H4 (cell line): Measurements from ENCODE around the gene PARD6B. TPM values are rescaled to one million over a fixed set of nuclear protein-coding genes. Genes with fewer than 3 reads are reported as not detected.
"Not testable (repeated sequence)": the region's sequence is repeated elsewhere in the genome, so short reads cannot be mapped to it uniquely, and the experiment has no call there.

ENCODE experiments used
- DNase-seq: peaks from one replicate; pipeline ENCODE4 v3.0.0-alpha.2; 2015; ENCODE audit warnings: low spot score
- total RNA-seq: library from RNA; depleted of rRNA; stranded (reverse); fragments of >200 nt; shearing (Covaris generic); gene quantifications from 2 replicates; pipeline ENCODE4 v1.2.3, GENCODE V29; 2014

Gene PARD6B
- total RNA-seq, 1 experiment from 2014 or later = 3.3 TPM

GRCh38 chr20:50746138-50746940, 15.0 kb downstream of the PARD6B start:
- DNase-seq = no peak

- DNase-seq = no peak
These were observed 15.9 kb downstream of the PARD6B start for GRCh38 chr20:50747275-50747674.

DNA sequence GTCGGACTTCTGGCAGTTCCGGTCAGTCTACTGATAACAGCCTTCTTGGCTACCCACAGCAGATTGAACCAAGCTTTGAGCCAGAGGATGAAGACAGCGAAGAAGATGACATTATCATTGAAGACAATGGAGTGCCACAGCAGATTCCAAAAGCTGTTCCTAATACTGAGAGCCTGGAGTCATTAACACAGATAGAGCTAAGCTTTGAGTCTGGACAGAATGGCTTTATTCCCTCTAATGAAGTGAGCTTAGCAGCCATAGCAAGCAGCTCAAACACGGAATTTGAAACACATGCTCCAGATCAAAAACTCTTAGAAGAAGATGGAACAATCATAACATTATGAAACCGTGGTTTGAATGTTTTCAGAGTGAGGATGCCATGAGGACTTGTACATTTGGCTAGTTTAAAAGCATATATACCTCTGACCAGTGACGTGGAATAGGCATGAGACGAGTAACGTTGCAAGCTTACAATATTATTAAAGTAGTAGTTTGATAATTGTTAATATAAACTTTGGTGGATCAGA, 18.8 kb downstream of the PARD6B start:
- no peak for DNase-seq

GRCh38 chr20:50753152-50753551, 21.8 kb downstream of the PARD6B start:
- no peak for DNase-seq

DNA sequence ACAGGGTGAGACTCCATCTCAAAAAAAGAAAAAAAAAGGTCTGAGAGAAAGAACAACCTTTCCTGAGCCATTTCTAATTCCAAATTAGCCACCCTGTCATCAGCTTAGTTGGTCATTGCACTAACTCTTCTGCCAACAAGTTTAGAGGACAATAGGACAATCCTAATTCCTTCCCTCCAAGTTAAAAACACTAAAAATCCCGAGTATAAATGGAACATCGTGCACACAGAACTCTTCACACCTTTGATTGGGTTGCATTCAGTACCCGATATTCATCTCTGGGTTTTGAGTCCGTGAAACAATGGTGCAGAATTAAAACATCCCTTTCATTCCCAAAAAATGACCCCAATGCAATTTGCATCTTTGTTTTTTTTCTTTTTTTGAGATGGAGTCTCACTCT, 23.0 kb downstream of the PARD6B start:
- DNase-seq = no peak

- no peak for DNase-seq
These were observed 25.1 kb downstream of the PARD6B start for GRCh38 chr20:50756447-50756846.

DNA sequence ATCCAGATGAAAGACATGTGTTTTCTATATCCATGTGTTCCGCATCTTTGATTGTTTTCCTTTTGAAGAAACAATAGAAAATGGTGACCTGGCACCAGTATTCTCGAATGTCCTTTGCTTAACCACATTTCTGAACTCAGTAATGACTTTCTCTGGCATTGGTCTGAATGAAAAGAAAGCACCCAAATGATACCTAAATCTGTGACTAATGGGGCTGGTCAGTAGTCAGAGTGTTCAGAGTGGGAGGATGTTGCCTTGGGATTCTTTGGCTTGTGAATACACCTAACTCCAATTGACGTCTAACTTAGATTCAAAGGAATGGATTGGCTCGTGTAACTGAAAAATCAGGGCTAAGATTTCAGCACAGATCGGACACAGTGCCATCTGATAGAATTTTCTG, 27.1 kb downstream of the PARD6B start:
- DNase-seq = no peak

GRCh38 chr20:50758992-50759391, 27.6 kb downstream of the PARD6B start:
- no peak for DNase-seq

GRCh38 chr20:50759678-50760077, 28.3 kb downstream of the PARD6B start:
- DNase-seq = no peak

DNA sequence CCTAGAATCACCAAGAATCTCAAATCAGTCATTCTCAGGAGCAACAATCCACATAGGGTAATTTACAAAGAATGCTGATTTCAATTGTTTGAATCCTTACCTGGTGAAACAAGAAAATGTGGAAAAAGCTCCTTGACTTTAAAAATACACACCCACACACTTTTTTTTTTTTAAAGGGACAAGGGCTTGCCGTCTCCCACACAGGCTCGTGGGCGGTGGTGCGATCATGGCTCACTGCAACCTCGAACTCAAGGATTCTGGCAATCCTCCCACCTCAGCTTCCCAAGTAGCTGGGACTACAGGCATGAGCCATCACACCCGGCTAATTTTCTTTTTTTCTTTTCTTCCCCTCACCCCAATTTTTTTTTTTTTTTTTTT, 30.7 kb downstream of the PARD6B start:
- DNase-seq = no peak

DNA sequence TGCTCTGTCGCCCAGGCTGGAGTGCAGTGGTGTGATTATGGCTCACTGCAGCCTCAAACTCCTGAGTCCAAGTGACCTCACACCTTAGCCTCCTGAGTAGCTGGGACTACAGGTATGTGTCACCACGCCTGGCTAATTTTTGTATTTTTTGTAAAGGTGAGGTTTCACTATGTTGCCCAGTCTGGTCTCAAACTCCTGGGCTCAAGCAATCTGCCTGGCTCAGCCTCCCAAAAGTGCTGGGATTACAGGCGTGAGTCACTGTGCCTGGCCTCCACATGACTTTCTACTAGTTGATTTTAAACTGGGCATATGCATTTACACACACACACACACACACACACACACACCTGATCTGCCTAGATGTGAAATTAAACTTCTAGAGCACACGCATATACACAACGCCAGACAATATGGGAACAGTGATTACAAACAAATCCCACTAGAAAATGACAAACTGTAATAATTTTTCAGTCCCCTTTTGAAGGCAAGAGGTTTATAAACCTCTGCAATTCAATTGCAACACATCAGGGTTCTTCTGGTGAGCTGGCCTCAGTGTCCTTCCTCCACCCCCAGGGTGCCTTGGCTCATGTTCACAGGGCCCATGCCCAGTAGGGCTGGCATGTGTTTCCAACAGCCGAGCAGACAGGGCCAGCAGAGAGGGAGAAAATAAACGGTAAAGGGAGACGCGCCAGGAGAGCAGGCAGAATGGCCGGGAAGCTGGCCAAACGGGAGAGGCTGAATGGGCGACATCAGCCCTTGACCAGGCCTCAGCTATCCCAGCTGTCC, 31.2 kb downstream of the PARD6B start:
- DNase-seq = peak; percentile 71

DNA sequence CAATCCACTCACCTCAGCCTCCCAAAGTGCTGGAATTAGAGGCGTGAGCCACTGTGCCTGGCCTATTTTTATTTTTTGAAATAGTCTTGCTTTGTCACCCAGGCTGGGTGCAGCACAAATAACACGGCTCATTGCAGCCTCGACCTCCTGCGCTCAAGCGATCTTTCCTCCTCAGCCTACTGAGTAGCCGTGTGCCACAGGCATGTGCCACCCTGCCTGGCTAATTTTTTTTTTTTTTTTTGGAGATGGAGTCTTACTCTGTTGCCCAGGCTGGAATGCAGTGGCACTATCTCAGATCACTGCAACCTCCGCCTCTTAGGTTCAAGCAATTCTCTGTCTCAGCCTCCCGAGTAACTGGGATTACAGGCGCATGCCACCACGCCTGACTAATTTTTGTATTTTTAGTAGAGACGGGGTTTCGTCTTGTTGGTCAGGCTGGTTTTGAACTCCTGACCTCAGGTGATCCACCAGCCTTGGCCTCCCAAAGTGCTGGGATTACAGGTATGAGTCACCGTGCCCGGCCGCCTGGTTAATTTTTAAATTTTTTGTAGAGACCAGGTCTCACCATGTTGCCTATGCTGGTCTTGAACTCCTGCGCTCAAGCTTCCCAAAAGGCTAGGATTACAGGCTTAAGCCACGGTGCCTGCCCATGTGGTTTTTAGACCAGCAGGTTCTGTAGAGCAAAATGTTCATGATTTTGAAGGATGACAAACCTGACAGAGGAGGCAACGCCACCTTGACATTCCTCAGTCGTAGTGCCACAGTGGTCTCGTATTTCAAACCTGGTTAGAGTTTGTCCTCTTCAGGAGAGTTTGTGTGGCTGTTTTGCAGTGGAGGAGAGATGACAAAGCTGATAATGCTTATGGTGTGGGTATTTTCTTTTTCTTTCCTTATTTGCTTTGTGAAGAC, 32.4 kb downstream of the PARD6B start:
- not testable (repeated sequence) for DNase-seq

- not testable (repeated sequence) for DNase-seq
These were observed 33.9 kb downstream of the PARD6B start for GRCh38 chr20:50765251-50765650.

GRCh38 chr20:50765674-50766073, 34.3 kb downstream of the PARD6B start:
- no peak for DNase-seq

GRCh38 chr20:50766955-50767809, 35.8 kb downstream of the PARD6B start:
- not testable (repeated sequence) for DNase-seq

DNA sequence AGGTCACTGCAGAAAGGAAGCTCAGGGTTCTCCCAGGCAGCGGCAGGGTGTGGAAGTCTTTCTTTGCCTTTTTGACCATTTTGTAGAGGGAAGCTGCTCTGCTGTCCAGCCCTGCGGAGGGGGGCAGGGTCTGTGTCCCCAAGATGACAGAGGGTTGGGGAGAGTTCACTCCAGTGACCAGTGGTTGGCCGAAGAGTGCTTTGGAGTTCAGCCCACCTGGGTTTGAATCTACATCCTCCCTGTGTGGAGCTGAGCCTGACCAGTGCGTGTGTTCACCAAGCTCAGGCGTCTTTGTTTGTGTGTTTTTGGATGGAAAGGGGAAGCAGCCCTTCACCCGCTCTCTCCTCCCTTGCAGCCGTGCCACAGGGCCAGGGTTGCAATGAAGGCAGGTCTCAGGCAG, 37.6 kb downstream of the PARD6B start:
- not testable (repeated sequence) for DNase-seq

GRCh38 chr20:50769551-50770085, 38.2 kb downstream of the PARD6B start:
- DNase-seq = not testable (repeated sequence)

- not testable (repeated sequence) for DNase-seq
These were observed 40.2 kb downstream of the PARD6B start for GRCh38 chr20:50771419-50772080.

- no peak for DNase-seq
These were observed 41.2 kb downstream of the PARD6B start for GRCh38 chr20:50772420-50773185.
